Stimulated activated naive CD4-positive, alpha-beta T cell treated with Interleukin-2 at 50 U/mL for 16 hours (primary cell): Measurements from ENCODE around the gene DOCK2.

Source experiments
- DNase-seq: peaks from one replicate; lab custom pipeline; 2025; lab: John Stamatoyannopoulos, UW

The DOCK2 gene

DNA sequence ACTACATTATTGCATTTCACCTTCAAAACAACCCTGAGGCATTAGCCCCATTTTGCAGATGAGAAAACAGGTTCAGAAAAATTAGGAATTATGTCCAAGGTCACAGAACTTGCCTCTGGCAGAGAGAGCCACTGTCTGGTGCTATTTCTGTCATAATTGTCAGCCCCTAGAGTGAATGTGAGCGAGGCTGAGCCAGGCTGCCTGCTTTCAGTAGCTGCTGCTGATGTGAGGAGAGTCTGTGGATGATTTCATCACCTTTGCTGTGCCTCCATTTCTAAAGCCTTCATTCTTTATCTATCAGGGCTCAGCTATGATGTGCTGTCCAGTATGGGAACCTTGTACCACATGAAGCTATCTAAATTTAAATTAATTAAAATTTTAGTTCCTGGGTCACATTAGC, 271.8 kb downstream of the DOCK2 start:
- no peak for DNase-seq

DNA sequence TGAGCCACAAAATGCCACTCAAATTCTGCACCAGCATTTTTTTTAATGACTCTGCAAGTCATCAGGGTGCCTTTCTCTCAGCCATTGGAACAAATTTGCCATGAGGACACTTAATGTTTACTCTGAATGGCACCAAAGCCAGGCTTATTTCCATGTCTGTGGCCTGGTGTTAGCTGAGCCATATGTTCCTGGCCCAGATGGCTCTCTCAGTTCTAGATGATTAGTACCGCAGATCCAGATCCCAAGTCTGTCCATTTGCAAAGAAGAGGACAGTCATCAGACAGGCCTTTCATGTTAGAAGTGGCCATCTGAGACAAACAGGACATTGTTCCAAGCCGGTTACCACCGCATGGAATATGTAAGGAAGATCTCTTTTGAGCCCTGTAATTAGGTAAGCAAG, 272.9 kb downstream of the DOCK2 start:
- no peak for DNase-seq

- DNase-seq = no peak
Observed at GRCh38 chr5:169910393-169910792, 273.3 kb downstream of the DOCK2 start.

DNA sequence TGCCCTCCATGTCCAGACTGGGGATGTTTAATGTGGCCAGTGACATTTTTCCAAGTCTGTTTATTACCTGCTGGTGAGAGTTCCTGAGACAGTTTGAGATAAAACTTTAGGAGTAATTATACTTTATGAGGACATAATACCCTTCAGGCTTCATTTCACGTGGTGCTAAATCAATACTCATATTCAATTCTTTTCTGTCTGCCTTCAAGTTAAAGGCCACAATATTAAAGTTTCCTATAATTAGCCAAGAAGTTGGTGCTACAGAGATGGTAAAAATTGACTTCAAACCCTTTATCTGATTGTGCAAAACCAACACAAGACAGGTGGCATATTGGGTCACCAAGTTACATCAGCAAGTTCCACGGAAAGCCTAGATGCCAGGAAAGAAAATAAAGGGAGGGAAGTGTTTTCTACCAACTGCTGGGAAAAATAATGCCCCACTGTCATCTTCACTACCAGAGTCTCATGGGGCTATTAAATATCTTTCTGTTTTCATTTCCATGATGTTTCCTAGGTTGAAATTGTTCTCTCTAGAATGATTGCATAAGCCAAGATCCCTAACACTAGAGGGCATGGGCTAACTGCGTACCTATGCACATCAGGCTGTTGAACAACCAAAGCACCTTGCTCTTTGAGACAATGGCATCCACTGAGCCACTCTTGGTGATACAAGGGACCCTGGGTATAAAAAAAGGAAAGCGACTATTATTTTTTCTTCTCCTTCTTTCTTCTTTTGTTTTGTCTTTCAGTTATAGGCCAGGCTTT, 274.6 kb downstream of the DOCK2 start:
- DNase-seq = no peak

- no peak for DNase-seq
Observed at GRCh38 chr5:169913479-169913878, 276.4 kb downstream of the DOCK2 start.

- no peak for DNase-seq
Observed at GRCh38 chr5:169914766-169915165, 277.7 kb downstream of the DOCK2 start.

DNA sequence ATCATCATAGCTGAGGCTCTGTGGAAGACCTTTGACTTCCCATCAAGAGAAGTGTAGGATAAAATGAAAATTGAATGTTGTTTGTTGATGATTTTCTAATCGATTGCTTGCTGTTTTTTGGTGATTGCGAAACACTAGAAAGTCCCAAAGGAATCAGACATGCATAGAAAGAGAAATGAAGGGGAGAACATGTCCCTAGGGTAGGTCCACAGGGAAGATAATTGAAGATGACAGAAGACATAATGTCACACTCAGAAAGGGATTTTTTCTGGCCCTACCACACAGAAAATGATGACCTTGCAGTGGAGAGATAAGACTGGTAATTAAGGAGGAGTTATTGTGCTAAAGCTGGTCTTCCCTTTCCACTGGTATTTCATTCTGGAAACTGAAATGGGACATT, 280.4 kb downstream of the DOCK2 start:
- no peak for DNase-seq

GRCh38 chr5:169918228-169918627, 281.2 kb downstream of the DOCK2 start:
- DNase-seq = no peak

GRCh38 chr5:169920474-169920873, 283.4 kb downstream of the DOCK2 start:
- no peak for DNase-seq

- no peak for DNase-seq
Observed at GRCh38 chr5:169921384-169921783, 284.3 kb downstream of the DOCK2 start.

DNA sequence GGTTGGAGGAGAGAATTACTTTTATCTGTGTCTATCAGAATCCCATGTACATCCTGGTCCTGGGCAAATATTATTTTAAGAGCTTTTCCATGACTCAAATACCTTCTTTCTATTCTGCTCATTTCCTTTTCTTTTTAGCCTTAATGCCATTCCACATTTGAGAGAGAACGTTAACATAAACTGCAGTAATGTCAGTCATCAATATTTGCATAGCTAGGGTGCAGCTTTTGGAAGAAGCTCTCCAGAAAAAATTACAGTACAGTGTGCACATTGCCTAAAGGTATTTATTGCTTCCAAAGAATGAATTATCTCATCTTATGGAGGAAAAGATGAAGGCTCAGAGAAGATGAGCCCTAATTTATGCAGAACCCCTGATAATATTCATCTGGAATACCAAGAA, 284.9 kb downstream of the DOCK2 start:
- no peak for DNase-seq

DNA sequence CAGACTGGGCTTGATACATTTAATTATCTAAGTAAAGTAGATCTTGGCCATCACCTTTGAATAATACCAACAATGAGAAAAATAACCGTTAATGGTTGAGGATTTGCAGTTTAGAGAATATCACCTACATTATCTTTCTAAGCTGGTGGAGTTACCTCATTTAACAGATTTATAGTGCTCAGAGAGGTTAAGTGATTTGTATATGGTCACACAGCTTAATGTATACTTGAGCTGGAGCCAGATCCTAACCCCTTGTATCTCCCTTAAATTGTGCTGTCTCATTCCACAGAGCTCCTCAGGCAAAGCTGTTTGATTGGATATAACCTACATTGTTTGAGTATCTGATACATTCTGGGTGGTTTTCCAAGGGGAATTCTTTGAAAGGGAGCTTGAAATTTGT, 285.4 kb downstream of the DOCK2 start:
- DNase-seq = no peak

DNA sequence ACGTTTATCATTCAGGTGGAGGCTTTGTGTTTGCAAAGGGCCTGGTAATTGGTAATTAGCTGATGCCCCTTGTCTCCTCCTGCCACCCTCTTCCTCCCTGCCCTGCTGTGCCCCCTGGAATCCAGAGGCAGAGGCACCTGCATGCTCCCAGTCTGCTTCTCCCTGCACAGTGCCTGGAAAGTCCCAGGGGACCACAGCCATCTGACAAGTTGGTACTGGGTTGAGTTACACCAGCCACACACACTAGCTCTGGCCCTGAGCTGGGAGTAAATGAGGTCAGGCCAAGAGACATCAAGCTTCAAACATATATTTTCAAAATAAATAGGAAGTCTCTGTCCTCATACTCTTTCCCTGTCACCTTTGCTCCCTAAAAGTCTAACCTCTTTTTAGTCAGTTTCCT, 286.9 kb downstream of the DOCK2 start:
- DNase-seq = no peak

DNA sequence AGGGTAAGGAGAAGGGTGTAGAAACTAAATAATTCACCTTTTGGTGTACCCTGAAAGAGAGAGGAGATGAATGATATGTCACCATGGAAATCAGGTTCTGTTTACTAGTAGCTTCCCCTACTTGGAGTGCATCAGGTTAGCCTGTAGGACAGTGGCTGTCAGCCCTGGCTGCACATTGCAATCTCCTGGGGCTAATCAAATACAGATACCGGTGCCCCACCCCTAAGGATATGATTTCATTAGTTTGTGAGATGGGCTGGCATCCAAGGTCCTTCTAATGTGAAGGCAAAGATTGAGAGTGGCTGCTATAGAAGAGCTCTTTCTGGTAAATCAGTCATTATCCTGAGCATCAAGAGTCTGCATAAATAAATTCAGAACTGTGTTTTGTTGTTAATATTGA, 296.1 kb downstream of the DOCK2 start:
- no peak for DNase-seq

DNA sequence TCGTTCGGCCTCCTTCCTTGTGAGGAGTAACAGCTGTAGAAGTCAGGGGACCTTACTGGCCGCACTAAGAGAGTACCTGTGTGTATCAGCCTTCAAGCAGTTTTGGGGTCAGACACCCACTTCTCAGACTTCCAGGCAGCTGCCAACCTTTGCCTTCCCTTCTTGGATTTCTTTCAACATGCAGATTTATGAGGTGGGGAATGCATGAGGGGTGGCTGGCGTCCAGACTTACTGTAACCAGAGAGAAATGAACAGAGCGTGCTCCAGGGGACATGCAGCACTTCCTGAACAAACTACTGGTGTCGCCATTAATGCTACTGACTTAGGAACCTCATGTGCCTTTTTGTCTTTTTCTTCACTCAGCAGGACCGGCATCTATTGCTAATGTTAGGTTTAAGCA, 296.5 kb downstream of the DOCK2 start:
- DNase-seq = no peak

DNA sequence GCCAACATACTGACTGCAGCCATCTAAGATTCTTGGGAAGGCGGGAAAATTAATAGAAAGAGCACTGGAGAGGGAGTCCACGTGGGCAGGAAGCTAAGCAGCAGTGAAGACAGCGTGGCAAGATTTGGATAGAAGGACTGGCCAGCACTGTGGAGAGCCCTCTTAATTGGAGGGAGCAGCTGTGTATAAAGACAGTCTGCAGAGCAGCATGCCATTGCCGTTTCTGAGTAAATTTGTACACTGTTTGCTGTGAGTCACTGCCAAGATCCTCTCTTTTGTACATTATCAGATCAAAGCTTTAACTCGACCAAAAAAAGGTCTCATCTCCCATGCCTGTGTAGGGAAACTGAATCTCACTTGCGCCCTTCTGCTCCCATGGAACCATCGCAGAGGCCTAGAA, 297.9 kb downstream of the DOCK2 start:
- no peak for DNase-seq

- DNase-seq = no peak
Observed at GRCh38 chr5:169935762-169936161, 298.7 kb downstream of the DOCK2 start.

DNA sequence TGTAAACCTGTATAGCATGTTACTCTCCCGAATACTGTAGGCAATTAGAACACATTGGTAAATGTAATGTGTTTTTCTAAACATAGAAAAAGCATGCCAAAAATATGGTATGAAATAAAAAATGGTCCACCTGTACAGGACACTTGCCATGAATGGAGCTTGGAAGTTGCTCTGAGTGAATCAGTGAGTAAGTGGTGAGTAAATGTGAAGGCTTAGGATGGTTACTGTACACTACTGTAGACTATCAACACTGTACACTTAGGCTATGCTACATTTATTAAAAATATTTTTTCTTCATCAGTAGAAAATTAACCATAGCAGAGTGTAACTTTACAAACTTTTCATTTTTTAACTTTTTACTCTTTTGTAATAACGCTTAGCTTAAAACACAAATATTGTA, 301.4 kb downstream of the DOCK2 start:
- no peak for DNase-seq

DNA sequence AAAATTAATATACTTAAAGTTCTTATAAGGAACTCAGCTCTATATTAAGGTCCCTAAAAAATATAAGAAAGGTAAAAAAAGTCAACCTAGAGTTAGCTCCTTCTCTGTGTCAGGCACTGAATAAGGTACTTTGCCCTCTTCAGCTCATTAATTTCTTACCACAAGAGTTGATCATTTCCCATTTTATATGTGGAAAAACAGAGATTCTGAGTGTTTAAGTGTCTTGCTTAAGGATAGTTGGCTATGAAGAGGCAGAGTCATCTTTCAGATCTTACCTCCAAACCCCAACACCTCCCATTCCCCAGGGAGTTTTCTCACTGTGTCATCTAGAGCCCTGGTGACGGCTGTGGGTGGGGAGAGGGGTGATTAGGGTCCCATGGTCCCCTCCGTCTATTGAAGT, 302.7 kb downstream of the DOCK2 start:
- DNase-seq = no peak

DNA sequence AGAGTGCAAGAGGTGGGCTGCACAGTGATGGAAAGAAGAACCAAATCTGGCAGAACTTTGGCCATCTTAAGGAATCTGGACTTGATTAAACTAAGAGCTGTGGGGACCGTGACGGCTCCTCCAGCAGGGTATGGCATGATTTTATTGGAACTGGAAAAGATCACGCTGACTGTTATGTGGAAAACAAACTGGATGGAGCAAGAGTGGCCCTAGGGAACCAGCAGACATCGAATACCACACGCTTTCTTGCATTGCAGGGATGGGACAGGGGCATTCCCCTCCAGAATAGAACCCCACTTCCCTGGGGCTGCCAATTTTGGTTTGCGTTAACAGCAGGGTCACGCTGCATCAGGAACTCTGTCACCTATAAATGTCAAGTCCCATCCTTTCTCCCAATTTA, 304.5 kb downstream of the DOCK2 start:
- DNase-seq = no peak

GRCh38 chr5:169942181-169942580, 305.1 kb downstream of the DOCK2 start:
- DNase-seq = no peak

- no peak for DNase-seq
Observed at GRCh38 chr5:169943026-169943425, 306.0 kb downstream of the DOCK2 start.

- DNase-seq = no peak
Observed at GRCh38 chr5:169944115-169944514, 307.0 kb downstream of the DOCK2 start.

GRCh38 chr5:169944922-169945680, 308.0 kb downstream of the DOCK2 start:
- DNase-seq = no peak
